GM19193 (cell line): Measurements from ENCODE around the gene CLDN12.

Experiments
- POLR2A ChIP-seq: IDR thresholded peaks from 4 replicates; pipeline ENCODE4 v1.6.1; 2011; ENCODE audit not compliant: insufficient read depth, insufficient read length; ENCODE audit errors: extremely low read depth

CLDN12 gene

DNA sequence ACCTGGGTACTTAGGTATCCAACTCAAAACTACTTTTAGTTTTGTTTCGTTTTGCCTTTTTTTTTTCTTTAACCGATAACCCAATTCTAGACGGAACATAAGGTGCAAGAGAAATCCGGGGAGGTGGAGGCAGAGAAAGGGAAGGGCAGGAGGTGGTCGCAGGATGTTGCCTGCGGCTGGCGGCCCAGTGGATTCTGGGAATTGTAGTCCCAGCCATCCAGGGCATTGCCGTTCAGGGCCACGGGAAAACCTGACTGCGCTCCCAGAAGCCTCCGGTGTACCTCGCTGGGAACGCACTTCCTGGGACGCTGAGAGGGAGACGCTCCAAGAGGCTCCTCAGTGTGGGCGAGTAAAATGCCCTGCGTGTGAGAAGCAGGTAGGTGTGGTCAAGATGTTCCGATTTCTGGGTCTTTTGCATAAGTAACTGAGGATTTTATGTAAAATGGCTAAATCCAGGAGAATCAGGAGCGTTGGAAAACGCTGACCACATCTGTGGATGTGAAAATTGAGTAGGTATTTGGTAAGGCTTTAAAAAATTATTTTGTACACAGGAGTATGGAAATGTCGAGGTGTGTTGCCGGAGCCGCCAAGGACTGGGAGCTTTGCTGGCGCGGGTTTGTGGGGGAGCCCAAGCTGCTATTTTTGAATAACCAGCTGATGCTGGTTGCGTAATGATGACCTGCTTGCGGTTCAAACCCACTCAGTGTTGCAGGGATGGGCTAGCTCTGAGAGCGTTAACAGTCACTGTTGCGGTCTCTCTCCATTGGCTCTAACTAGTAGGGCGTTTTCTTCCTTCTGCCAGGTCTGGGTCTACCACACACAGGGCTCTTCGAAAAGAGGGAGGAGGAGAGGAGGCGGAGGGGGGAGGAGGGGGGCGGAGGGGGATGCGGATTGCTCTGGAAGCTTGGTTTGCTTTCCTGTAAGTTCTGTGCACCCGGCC, at the start of gene CLDN12:
TSS of gene CLDN12 (plus strand) at position 288 of the 940 bp plus-strand sequence. CDS start 9,216 bp downstream, outside the sequence.
- peak; percentile 72 for TF ChIP-seq POLR2A

DNA sequence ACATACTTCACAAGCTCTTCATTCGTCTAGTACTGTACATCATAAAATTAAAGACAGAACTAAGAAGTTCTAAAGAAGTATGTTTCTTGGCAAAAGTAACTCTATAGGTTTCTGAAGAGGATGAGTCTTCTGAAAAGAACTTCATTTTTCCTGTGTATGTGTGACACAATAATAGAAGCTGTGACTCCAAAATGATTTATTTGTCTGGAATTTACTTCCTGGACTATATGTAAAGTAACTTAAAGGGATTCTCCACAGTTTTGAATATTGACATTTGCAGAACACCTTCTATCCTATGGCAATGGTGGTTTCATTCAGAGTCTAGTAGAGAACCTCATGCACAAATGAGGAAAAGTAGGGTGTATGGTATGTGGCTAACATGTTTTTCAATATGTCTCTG, 19.8 kb upstream of the CLDN12 start:
- TF ChIP-seq POLR2A, result no peak

DNA sequence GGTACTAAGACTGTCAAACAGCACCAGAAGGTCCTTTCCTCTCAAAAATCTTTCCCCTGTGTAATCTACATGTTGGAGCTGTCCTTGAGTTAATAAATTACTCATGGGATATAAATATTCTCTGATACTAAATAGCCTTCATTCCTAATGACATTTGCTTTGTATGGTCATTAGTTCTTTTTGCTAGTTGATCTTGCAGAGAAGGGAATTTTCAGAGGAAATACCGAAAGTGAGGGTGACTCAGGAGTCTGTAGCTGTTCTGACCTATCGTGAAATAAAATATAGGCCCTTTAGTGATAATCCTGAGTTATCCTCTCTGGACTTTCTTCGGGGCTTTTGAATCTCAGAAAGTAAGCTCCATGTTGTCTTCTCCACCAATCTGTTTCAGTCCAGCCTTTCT, 19.4 kb upstream of the CLDN12 start:
- TF ChIP-seq POLR2A, result no peak

DNA sequence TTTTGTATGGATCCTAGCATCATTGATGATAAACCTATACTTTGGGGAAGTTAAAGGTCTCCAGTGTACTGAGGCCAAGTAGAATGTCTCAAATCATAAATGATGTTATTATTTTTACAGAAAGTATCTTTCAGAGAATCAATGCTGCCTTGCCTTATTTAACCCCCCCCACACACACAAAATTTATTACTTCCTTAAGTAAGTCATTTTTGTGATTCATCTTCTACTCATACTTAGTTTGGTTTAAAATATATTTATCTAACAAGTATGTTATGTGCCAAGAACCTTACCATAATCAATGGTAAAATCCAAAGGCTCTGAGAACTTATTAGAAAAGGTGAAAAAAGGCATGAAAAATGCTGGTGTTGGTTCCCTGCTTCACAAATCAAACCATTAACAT, 18.8 kb upstream of the CLDN12 start:
- no peak for TF ChIP-seq POLR2A

DNA sequence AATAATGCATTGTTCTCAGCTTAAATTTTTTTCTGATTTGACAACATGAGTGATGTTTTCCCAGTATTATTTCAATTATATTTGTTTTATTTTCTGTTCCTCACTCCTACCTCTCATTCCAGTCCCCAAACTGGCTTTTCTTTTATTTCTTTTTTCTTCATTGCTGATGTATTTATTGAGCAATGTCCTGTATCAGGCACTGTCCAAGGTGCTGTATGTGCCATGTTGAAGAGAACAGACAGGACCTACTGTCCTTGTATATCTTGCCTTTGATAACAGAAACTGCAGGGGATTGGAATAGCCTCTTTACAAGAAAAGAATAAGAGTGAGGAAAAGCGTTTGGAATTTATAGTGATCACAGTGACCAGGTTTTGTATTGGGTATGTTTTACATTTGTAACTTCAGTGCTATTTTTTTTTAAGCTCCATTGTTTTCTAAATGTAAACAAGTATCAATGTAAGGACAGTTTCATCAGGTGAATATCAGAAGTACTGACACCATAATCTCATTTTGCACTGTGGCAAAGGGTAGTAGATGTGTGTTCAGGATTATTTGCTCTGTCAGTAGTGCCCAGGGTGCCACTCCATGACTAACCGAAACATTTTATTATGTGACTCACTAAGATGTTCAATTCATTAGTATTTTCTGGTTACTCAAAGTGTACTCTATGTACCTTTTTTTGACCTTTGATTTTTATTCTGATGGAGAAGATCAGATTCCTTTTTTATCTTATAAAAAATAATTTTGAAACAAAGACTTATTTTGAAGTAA, 15.6 kb upstream of the CLDN12 start:
- TF ChIP-seq POLR2A, result no peak

DNA sequence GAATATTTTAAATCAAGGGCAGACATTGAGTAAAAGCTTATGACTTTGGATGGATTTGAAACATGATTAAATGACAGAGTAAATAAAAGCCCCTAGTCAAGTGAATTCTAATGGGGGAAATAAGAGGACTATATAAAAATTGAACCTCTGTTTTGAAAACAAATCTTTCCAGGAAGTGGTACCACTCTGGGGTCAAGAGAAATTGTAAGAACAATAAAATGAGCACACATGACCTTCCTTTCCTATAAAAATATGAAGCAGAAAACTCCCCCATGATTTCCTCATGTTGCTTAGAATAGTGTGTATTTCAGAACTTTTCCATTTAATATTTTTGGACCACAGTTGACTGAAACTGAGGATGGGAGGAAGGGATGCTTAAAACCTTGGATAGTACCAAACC, 12.3 kb upstream of the CLDN12 start:
- no peak for TF ChIP-seq POLR2A

DNA sequence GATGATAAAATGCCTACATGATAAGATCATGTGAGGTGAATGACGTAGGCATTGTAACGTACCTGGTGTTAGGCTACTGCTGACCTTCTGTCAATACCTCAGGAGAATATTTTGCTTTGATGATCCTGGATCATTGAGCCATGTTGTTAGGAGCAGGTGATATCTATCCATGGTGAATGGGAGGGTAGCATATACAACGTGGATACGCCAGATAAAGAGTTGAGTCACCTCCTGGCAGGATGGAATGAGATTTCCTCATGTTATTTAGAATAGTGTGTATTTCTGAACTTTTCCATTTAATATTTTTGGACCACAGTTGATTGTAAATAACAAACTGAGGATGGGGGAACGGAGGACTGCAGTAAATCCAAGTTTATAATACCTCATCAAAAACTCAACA, 11.8 kb upstream of the CLDN12 start:
- no peak for TF ChIP-seq POLR2A

DNA sequence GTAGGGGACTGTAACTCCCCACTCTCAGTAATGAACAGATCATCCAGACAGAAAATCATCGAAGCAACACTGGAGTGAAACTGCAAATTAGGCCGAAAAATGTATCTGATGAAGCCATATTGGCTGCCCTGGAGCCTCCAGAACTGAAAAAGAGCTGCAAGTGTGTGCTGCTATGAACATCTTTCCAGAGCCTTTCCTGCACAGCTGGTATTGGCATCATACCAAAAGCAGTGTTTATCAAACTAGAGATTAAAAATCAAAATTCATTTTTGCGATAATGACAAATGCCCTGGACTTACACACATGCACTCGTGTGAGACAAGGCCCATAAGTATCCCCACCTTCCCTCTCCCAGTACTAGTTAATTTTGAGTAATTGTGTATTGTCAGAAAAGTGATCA, 6.8 kb upstream of the CLDN12 start:
- TF ChIP-seq POLR2A, result no peak

DNA sequence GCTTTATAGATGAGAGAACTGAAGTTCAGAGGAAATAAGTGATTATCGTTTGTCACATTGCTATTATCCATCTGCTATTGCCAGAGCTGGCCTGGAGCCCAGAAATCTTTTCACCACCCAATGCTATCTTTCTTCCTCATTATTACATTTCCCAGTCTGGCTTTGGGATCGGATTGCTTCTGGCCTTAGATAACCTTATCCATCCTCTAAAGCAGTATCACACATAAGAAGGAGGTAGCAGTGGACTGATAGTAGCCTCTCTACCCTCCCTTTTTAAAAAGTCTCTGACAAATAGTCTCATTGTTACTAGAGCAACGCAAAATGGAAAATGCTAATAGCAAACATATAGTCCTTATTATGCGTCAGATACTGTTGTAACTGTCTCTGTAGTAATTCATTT, 1.3 kb upstream of the CLDN12 start:
- TF ChIP-seq POLR2A, result no peak

DNA sequence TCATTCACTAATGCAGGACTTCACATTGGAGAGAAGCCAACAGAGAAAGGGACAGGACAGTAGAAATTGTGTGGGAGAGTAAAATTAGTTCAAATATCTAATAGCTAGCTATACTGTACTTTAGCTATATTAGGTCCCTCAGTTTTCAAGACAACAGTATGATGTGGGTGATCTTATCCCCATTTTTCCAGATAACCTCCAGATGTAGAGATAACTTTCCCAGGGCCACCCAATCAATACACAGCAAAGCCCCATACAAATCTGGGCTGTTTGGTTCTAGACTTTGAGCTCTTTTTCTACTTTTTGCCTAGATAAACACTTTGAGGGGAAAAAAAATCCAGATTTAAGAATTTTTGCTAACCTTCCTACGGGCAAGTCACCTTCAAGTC, 482 bp upstream of the CLDN12 start:
- TF ChIP-seq POLR2A, result no peak

DNA sequence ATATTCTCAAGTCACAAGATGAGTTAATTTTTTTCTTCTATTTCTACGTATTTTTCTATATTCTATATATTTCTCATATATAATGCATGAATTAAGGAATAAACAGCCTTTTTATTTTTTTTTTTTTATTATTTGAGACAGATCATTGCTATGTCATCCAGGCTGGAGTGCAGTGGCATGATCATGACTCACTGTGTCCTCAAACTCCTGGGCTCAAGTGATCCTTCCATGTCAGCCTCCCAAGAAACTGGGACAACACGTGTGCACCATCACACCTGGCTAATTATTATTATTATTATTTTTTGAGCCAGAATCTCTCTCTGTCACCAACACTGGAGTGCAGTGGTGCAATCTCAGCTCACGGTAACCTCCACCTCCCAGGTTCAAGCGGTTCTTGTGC, 1.5 kb downstream of the CLDN12 start:
- TF ChIP-seq POLR2A, result no peak

DNA sequence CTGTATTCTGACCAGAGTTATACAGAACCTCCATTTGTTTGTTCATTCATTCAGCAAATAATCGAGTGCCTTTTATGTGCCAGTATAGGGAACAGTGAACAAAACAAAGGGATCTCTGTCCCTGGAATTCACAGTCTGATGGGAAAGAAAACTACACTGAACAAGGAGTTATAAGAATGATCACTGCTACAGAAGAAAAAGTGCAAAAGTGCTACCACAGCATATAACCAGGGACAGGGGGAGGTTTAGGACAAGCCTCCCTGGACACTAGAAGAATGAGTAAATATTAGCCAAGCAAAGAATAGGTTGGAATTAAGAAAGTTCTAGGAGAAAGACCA, 4.2 kb downstream of the CLDN12 start:
- TF ChIP-seq POLR2A, result no peak

DNA sequence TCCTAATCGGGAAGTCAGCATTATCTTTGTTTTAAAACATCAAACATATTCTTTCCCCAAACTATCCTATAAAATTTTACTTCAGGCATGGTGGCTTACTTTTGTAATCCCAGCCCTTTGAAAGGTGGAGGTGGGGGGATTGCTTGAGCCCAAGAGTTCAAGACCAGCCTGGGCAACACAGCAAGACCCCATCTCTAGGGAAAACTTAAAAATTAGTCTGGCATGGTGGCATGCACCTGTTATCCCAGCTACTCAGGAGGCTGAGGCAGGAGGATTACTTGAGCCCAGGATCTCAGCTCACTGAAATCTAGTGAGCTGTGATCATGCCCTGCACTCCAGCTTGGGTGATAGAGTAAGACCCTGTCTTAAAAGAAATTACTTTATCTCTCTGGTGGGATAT, 4.9 kb downstream of the CLDN12 start:
- TF ChIP-seq POLR2A, result no peak

DNA sequence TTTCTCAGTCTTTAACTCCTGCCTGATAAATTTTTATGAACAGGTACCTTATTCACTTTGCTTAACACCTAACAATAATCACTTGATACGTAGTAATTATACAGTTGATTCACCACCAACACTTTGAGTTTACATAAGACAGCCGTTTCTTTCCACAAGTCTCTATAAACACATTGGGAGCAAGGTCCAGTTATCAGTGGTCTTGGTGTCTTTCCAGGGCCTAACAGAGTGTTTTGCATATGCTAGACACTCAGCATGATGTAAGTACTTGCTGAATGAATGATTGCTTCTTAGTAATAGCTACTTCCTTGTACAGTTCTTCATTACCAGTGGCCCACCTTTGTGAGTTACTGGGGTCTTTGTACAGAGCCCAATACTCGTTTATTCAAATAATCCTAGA, 6.4 kb downstream of the CLDN12 start:
- TF ChIP-seq POLR2A, result no peak

DNA sequence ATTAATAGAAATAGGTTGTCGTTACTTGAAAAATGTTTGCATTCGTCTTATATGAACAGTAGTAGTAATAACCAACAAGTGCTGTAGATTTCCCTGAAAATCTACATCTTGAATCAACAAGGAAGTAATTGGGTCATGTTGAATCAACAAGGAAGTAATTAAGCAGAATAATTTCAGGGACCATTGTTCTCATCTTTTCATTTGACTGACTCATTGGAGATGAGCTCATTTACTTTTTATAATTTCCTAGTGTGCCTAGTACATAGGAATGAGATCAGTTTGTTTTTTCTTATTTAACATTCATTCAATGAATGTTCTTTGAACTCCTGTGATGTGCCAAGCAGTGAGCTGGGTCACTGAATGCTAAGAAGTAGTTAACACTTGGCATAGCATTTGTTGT, 8.2 kb downstream of the CLDN12 start:
- TF ChIP-seq POLR2A, result no peak
